ENCODE data around the gene SSTR5.

Gene SSTR5

DNA sequence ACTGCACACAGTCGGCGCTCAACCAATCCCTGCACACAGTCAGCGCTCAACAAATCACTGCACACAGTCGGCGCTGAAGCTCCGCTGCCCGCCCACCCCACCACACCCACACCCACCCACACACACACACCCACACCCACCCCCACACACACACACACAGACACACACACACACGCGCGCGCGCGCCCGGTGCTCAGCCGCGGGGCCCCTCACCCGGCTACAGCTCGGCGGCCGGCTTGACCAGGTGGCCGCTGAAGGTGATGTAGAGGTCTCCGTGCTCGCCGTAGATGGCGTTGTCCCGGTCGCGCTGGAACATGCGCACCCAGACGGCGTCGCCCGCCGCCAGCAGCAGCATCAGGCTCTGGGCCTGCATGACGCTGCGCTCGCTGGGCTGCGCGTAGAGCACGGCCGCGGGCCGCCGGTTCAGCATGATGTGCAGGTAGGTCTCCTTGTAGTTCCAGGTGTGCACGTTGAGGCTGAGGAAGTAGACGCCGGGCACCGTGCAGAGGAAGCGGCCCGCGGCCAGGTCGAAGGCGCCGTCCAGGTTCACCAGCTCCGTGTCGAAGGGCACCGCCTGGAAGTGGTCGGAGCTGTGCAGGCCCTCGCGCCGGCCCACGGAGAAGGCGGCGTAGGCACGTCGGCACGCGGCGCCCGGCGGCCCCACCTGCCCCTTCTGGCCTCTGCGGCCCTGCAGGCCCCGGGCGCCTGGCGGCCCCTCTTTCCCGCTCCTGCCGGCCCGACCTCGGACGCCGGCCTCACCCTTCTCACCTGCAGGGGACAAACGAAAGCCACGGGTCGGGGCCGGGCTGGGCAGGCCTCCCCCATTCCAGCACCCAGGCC lies 21.0 kb downstream of the SSTR5 start:
- FAIRE-seq: peak; percentile 74

DNA sequence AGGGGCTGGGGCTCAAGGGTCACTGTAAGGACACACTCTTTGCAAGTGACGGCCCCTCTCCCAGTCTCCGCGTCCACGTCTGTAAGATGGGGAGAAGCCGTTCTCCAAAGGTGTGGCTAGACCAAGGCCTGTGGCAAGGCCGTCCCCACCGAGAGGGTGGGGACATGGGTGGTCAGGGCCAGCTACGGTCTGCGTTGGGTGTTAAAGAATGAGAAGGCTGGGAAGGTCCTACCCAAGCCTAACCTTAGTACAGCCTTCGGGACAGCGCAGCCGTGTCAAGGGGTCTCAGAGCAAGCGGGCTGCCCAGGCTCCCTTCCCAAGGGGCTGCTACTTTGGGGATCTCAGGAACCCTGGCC lies 21.6 kb downstream of the SSTR5 start:
- FAIRE-seq: peak; percentile 82

DNA sequence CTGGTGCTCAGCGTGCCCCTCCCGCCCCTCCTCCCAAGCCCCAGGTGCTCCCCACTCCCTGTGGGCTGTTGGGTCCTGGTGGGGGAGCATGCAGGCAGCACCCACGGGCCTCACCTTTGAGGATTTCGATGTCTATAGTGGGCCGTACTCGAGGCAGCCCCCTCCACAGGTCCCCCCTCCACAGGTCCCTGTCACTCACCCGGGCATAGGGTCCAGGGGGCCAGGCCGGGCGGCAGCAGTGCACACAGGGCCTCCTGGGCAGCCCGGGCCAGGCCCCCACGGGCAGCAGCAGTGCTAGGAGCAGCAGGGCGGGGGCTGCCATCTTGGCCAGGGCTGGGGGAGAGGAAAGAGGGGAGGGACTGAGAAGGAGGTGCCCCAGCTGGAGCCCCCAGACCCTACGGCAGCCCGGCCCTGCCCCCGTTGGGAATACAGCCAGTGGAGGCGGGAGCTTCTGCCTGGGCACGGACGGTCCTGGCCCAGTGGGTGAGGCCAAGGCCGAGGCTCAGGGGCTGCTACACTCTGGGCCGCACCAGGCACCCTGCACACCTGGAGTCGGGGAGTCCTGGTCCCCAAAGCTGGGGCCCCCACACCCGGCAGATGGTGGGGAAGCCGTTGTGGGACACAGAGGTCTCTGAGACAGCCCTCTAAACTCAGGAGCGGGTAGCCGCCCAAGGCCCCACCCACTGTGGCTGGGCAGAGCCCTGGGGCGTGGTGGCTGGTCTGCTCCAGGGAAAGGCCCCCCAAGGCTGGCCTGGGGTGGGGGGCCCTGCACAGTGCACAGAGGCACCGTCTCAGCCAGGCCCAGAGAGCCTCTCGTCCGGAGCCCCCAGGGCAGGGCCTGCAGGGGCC lies 22.3 kb downstream of the SSTR5 start:
- no peak for FAIRE-seq

DNA sequence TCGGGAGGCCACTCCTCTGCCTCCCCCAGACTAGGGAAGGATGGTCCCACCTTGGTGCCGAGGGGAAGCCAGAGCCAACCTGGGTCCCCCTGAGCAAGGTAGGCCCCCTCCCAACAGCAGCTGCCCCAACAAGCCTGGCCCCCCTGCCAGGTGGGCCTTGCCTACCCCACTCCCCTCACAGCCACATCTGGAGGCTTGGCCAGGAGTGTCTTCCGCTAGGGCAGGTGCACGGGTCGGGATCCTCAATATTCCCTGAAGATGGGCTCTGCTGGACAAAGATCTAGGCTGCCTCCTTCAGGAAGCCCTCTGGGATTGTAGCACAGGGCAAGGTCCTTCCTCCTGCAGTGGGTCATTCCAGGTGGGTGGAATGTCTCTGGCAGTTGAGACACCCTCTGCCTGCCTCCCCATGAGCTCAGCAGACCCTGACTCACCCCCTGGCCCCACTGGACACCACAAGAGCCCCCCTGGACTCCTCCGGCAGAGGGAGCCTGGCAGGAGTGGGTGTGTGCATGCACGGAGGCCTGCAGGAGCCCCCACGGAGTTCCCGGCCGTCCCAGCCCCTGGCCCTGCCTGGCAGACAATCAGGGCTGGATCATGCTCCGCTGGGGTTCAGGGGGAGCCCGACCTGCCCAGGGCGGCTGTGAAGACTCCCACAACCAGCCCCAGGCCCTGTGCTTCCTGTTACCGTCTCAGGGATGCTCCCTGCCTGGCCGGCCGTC lies 23.1 kb downstream of the SSTR5 start:
- FAIRE-seq: no peak

DNA sequence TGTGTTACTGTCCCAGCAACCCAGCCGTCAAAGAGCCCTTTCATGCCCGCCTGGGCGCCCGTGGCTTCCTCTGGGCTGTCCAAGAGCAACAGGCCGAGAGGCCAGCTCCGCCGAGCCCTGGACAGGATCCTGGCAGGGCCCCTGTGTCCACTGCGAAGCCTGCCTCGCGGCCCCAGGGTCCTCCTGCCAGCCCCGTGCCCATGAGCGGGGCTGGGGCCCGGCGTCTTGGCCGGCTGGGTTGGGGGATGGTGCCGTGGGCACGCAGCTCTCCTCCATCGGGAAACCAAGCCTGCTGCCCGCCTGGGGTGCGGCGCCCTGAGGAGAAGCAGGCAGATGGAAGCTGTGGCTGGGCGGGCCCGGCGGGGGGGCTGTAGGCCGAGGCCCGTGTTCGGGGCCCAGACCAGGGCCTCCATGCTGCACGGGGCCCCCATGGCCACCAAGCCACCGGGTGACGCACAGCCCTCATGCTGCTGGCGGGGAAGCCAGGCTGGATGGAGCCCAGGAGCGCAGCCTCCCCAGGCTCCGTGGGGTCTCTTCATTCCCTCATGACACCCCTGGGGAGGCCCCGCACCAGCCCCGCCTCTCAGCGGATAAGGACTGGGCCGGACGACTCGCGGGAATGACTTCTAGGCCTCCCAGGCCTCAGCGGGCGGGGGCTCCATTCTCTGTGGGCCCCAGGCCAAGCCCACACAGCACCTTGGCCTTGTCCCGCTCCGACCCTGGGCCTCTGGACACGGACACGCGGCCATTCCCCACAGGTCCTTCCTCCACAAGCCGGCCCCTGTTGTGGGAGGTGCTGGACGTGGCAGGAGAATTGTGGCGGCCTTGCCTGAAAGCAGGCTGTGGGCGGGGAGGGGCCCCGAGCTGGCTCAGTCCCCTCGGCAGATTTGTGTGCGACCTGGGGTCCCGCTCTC lies 23.9 kb downstream of the SSTR5 start, which contains the start of gene C1QTNF8:
Gene C1QTNF8, minus strand, starts transcription at position 76 of the 914 bp plus-strand sequence. CDS start 1,322 bp downstream, outside the sequence.
- FAIRE-seq: no peak

DNA sequence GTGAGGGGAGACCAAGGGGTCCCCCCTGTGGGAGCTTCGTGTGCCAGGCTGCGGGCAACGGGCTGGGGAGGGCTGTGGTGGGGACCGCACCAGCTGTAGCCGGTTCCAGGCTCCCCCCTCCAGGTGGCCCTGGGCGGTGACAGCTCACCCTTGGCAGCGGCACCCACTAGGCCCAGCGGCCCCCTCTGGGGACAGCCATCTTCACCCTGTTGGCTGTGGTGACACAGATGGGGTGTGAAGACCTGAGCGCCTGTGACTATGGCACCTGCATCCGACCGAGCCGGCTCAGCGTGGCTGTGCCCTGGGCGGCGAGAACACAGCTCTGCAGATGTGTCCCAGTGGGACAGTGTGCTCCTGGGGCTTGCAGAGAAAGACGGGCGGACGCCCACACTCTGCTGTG lies 24.6 kb downstream of the SSTR5 start:
- no peak for FAIRE-seq

DNA sequence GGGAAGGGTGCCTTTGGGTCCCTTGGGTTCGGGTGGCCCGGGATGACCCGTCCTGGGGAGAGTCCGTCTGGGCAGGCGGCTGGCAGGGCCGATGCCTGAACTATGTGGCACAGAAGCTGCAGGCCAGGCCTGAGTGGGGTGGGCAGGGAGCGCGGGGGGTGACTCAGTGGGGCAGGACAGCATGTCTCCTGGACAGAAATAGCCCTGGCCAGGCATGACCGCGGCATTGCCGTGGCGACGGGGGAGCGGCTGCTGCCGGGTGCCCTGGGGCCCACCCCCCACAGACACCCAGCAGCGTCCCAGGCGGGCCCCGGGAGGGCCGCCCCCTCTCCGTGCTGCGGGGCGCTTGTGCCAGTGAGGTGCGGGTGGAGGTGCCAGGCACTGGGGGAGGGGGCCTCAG lies 25.3 kb downstream of the SSTR5 start:
- no peak for FAIRE-seq

DNA sequence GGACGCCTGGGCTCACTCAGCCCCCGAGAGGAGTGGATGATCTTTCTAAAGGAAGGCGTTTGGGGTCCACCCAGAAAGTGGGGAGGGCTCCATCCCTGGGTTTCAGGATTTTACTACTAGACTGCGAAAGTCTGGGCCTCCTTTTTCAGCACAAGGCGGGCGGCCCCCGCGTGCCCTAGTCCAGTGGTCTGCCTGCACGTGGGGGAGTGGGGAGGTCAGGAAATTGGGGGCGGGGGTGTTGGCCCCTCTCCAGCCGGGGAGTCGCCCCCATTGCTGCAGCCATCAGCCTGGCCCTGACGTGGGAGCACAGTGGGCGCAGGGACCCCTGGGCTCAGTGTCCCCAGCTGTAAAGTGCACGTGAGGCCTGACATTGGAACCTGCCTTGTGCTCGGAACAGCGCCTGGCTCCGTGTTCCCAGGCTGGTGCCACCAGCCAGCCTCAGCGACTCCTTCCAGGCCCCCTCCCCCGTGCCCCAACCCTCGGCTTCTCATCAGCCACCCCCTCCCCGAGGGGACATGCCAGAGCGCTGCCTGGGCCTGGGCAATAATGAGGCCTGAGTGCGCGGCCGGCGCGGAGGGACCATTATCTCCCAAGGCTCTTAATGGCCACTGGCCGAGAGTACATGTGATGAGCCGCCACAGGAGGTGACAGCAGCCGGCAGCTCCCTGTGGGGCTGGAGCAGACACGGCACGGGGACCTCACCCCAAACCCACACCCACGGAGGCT lies 25.9 kb downstream of the SSTR5 start:
- no peak for FAIRE-seq

DNA sequence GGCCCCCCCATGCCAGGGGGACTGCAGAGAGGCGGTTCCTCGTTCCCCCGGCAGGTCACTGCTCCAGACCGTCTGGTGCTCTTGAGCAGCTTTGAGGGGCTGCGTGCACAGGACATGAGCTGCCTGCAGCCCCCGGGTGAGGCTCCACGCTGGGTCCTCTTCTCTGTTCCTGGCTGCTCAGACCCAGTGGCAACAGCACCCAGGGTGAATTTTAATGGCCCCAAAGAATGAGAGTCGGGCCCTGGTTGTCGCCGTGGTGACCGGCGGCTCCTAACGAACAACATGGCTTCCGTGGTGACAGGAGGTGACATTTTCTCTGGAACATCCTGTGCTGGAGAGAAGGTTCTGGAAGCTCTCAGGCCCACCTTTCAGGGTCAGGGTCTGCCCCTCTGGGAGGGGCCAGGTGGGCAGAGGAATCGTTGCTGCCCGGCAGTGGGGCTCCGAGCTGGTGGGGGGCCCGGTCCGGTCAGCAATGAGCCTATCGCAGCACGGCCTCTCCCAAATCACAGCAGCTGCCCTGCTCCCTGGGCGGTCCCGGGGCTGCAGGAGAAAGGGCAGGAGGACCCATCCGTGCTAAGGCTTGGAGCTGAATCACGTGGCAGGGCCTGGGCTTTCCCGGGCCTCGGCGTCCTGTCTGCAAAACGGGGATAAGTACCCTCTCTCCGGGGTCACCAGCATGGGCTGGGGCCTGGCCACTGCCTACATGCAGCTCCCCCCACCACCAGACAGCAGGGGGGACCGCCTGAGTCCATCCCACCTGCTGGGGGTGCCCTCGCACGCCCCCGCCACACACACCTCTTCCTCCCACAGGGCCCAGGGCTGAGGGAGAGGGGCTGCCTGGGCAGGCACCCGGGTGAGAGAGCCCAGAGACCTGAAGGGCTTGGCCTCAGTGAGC lies 26.9 kb downstream of the SSTR5 start:
- FAIRE-seq: no peak

DNA sequence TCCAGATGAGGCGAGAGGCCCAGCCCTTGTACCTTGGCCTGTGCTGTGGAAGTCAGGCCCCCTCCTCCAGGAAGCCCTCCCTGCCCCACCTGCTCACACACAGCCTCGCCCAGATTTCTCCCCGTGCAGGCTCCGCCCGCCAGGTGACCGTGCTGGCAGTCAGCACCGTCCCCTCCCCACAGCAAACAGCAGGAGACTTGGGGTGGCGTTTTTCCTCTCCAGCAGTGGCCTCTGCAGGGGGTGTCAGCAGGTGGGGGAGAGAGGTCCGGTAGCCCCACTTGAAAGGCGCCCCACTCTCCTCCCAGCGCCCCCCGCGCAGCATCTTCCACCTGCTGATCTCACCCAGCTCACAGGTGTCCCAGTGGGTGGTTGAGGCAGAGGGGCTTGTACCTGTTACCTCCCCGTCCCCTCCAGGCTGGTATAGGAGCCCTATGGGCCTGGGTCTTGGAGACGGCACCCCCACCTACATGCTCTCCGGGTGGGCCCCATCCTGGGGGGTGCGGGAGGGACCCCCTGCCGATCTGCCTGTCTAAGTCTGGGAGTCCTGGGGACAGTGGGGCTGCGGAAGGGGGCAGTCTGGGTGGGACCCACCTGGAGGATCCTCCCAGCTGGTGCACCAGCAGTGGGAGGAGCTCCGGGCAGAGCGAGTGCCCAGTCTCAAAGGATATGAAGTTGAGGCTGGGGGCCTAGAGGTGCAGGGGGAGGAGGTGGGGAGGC lies 27.7 kb downstream of the SSTR5 start:
- no peak for FAIRE-seq

DNA sequence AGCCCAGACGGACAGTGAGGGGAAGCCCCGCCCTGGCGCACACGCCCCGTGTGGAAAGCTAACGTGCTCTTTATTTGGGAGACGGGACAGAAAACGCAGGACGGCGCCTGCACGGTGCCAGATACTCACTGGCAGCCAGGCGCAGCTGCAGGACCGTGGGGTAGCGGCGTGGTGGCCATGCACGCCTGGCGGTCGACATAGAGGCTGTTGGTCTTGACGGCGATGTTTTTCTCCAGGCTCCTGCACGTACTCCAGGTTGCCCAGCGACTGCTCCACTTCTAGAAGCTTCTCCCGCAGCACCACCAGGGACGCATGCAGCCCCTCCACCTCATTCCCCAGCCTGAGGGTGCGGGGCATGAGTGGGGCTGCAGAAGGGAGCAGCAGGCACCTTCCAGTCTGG lies 28.6 kb downstream of the SSTR5 start:
- FAIRE-seq: no peak

DNA sequence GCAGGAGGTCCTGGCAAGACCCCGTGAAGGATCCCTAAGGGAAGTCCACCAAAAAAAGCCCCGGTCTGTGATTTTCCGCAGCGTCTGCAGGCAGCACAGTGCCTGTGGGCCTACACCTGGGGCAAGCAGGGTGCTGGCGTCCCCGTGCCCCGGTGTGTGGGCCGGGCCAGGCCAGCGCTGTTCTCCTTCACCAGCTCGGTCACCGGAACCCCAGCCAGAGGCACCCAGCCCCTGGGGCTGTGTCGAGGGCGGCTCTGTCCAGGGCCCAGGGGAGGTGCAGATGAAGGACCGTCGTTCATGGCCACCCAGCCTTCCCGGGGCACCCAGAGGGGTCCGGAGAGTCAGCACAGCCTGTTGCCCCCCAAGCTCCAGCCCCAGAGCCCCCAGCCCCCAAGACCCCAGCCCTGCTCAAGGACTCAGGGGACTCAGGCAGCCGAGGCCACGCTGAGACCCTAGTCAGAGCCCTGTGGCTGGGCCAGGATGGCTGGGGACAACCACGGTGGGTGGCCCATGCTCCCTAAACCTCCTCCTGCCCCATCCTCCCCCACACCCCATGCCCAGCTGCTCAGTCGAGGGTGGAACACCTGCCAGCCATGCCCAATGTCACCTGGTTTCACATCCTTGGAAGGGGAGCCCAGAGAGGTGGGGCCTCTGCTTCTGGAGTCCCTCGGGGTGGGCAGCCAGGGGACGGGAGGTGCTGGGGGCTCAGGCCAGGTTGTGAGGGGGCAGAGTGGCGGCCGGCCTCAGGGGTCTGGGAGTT lies 29.2 kb downstream of the SSTR5 start:
- no peak for FAIRE-seq

DNA sequence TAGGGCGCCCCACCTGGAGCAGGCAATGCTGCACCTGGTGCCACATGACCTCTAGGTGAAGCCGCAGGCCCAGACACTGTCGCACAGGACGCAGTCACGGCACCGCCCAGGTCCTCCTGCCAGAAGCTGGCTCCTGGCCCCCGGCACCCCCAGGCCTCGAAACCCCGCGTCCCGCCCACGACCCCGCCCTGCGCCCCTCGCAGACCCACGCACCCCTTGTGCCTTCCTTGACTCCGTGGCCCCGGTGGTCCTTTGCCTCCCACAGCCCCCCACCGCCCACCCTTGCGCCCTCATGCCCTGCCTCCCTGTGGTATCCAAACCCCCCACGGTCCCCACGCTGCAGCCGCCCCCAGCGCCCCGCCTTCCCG lies 29.8 kb downstream of the SSTR5 start:
- no peak for FAIRE-seq

DNA sequence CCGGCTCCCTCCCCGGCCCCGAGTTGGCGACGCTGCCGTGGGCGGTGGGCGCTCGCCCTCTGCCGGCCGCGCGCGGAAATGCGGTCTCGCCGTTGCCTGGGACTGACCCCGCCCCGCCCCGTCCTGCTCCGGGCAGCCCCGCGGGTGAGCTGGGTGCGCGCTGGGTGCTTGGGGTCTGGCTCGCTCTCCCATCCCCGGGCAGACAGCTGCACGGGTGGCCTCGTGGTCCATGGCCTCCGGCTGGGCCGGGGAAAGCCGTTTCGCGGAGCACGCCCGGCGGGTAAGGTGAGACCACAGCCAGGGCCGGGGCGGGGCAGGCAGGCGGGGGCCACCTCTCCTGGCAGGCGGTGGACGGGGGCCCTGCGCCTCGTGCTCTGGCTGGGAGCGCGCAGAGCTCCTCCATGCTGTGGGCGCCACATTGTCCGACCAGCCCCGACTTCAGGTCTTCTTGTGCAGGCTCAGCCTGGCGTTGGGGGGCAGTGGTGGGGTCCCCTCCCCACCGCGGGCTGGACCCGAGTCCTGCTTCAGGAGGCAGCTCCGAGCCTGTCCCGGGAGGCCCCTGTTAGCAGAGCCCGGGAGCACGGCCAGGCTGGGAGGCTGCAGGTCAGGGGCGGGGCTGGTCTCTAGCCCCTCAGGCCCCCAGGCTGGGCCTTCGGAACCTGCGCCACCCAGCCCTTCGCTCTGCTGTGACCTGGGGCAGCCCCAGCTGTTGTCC lies 30.5 kb downstream of the SSTR5 start:
- no peak for FAIRE-seq

DNA sequence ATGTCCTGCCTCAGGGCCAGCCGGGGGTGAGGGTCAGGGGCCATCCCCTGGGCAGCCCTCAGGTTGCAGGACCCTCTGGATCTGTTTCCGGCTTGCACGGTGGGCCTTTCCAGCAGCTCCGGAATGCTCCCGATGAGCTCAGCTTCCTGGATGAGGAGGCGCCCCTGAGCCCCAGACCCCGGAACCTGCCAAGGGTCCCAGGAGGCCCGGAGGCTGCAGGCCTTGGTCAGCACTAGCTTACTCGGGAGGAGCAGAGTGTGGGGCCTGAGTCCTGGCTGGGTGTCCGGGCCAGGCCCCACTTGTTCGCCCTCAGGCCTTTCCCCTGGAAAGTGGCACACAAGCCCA lies 31.1 kb downstream of the SSTR5 start:
- FAIRE-seq: no peak

DNA sequence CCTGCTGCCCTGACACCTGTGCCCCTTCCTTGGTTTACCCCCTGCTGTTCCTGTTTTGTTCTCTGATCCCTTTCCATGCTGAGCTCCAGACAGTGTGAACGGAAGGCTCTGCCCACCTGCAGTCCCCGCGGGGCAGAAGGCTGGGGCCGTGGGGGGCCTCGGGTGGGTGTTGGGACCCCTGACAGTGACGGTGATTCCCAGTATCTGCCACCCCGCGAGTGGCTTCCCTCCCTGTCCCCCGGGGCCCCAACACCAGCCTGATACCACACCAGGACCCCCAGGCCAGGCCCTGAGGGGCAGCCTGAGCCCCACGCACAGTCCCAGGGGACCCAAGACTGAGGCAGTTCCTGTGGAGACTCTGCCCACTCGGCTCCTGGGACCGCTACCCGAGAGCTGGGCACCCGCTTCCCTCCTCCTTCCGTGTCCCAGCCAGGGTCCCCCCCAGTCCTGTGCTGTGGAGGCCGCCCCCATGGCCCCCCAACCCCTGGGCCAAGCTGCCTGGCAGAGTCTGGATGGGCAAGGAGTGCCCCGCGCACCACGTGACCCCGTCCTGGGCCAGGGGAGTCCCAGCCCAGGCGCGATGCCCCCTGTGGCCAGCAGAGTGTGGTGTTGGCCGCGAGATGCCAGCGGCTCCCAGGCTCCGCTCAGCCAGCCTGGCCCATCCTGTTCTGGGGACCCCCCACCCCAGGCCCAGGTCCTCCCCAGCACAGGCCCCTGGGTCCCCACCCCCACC lies 33.5 kb downstream of the SSTR5 start:
- no peak for FAIRE-seq

DNA sequence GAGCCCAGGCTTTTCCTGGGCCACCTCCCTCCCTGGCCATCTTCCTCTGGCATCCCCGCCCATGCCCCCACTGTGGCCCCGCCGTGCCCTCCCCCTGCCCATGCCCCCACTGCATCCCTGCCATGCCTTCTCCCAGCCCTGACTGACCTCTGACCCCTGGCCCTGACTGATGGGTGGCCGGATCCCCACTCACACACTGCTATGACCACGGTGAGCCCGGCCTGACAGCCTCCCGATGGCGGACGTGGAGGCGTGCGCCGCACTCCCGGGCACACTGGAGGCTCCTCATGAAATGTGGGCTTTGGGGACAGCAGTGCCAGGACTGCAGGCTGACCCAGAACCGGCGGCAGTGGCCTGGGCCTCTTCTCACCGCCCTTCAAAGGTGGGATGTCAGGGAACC lies 34.1 kb downstream of the SSTR5 start:
- FAIRE-seq: no peak

DNA sequence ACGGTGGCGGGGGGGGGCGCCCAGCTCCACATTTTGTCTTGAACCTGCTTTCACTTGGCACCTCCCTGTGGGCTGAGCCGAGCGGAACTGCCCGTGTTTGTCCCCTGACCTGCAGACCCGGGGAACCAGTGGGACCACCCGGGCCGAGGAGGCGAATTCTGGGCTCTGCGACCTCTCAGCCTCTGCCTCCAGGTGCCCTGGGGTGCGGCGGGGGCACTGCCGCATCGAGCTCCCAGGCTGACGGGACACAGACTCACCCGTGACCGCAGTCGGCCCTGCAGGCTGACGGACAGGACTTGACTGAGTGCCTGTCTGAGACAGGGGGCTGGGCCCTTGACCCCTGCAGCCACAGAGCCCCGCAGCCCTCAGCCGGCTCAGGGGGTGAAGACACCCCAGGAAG lies 34.6 kb downstream of the SSTR5 start:
- FAIRE-seq: no peak
